ENCODE measurements around the gene SGMS1. TPM values are rescaled to one million over a fixed set of nuclear protein-coding genes. Genes with fewer than 3 reads are reported as not detected.

SGMS1 gene
- total RNA-seq, 1 donor from 2014 or later = 25.6 TPM

DNA sequence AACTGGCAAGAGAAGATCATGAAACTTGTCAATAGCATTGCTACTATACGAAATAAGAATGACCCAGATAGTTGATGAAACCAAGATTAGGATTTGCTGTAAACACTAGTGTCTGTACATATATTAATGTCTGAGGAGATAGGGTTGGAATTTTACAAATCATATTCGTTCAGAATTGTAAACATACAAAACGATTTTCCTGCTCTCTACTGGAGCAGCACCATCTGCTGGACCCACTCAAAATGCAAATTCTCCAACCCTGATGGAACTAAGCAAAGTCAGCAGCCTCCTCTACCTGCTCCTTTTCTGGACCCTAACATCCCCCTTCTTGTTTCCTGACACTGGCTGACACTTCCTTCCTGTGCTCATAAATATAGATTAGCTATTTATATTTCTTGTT is 29.4 kb upstream of the SGMS1 start:
- H3K36me3 ChIP-seq (ENCODE audit: insufficient read depth, low read length) = no peaks in the 10 kb centered on the region
- Mint-ChIP-seq H3K4me3 (ENCODE audit: unreplicated experiment) (no peak overlapping the region), H3K36me3 (ENCODE audit: low read depth, unreplicated experiment) (no peaks in the 10 kb centered on the region), H3K9me3 (ENCODE audit: unreplicated experiment) (no peaks in the 10 kb centered on the region), H3K4me1 (ENCODE audit: low read depth, unreplicated experiment) (peaks cover 6% of the 10 kb centered on the region), H3K27me3 (ENCODE audit: low read depth, unreplicated experiment) (no peaks in the 10 kb centered on the region), H3K27ac (ENCODE audit: unreplicated experiment) (no peak overlapping the region)
- no peaks in the 10 kb centered on the region for H3K4me1 ChIP-seq (ENCODE audit: insufficient read depth, low read length)
- DNase-seq (ENCODE audit: low read depth) (peak; percentile 6), FAIRE-seq (no peak)
- no peaks in the 10 kb centered on the region for H4K20me1 ChIP-seq (ENCODE audit: insufficient read depth, low read length)
- H3K79me2 ChIP-seq (ENCODE audit: insufficient read depth, low read length) = no peaks in the 10 kb centered on the region
- no peaks in the 10 kb centered on the region for H3K9me3 ChIP-seq (ENCODE audit: insufficient read depth, low read depth, low read length)
- peaks cover 6% of the 10 kb centered on the region for H3K27me3 ChIP-seq (ENCODE audit: insufficient read depth, low read length)
- no peak overlapping the region for H3K9ac ChIP-seq (ENCODE audit: low read length)
- no peak overlapping the region for H3K4me2 ChIP-seq (ENCODE audit: low read length)
- H3K4me3 ChIP-seq (ENCODE audit: insufficient read depth, low read depth, low read length) = no peak overlapping the region
- TF ChIP-seq, protein P1, sequence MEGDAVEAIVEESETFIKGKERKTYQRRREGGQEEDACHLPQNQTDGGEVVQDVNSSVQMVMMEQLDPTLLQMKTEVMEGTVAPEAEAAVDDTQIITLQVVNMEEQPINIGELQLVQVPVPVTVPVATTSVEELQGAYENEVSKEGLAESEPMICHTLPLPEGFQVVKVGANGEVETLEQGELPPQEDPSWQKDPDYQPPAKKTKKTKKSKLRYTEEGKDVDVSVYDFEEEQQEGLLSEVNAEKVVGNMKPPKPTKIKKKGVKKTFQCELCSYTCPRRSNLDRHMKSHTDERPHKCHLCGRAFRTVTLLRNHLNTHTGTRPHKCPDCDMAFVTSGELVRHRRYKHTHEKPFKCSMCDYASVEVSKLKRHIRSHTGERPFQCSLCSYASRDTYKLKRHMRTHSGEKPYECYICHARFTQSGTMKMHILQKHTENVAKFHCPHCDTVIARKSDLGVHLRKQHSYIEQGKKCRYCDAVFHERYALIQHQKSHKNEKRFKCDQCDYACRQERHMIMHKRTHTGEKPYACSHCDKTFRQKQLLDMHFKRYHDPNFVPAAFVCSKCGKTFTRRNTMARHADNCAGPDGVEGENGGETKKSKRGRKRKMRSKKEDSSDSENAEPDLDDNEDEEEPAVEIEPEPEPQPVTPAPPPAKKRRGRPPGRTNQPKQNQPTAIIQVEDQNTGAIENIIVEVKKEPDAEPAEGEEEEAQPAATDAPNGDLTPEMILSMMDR (IDR thresholded peaks at IDR 0.05; ENCODE audit: insufficient read depth, low read depth, low read length) = peak; percentile 43
- no peak for TF ChIP-seq EZH2 (IDR thresholded peaks at IDR 0.05; ENCODE audit: insufficient read depth, low read length)
- no peak overlapping the region for H2AFZ ChIP-seq (ENCODE audit: low read depth, low read length)
- H3K27ac ChIP-seq (ENCODE audit: low read depth, low read length) = no peak overlapping the region

DNA sequence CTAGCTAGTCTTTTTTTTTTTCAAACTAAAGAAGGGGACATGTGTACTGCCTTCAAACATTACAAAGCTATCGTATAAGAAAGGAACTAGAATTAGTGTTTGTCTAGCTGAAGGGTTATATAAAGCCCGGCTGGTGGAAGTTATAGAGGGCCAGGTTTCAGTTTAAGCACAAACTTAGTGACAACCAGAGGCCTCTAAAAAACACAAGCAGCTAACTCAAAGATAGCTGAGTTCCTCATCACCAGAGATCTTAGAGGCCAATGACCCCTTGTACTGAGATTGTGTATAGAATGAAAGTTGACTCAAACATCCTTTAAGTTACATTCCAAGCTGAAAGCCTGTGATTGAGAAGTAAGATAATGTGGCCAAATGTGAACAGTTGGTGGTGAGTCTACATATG is 28.1 kb upstream of the SGMS1 start:
- no peaks in the 10 kb centered on the region for H3K36me3 ChIP-seq (ENCODE audit: insufficient read depth, low read length)
- no peaks in the 10 kb centered on the region for H4K20me1 ChIP-seq (ENCODE audit: insufficient read depth, low read length)
- Mint-ChIP-seq H3K36me3 (ENCODE audit: low read depth, unreplicated experiment) (no peaks in the 10 kb centered on the region), H3K4me3 (ENCODE audit: unreplicated experiment) (no peak overlapping the region), H3K4me1 (ENCODE audit: low read depth, unreplicated experiment) (peaks cover 6% of the 10 kb centered on the region), H3K27me3 (ENCODE audit: low read depth, unreplicated experiment) (no peaks in the 10 kb centered on the region), H3K27ac (ENCODE audit: unreplicated experiment) (no peak overlapping the region), H3K9me3 (ENCODE audit: unreplicated experiment) (no peaks in the 10 kb centered on the region)
- no peak overlapping the region for H3K27ac ChIP-seq (ENCODE audit: low read depth, low read length)
- no peak overlapping the region for H3K9ac ChIP-seq (ENCODE audit: low read length)
- TF ChIP-seq, protein P1 (IDR thresholded peaks at IDR 0.05; ENCODE audit: insufficient read depth, low read depth, low read length) = no peak
- no peak for TF ChIP-seq EZH2 (IDR thresholded peaks at IDR 0.05; ENCODE audit: insufficient read depth, low read length)
- H3K4me2 ChIP-seq (ENCODE audit: low read length) = no peak overlapping the region
- no peak for FAIRE-seq
- H3K27me3 ChIP-seq (ENCODE audit: insufficient read depth, low read length) = peaks cover 6% of the 10 kb centered on the region
- H3K9me3 ChIP-seq (ENCODE audit: insufficient read depth, low read depth, low read length) = no peaks in the 10 kb centered on the region
- H3K4me1 ChIP-seq (ENCODE audit: insufficient read depth, low read length) = no peaks in the 10 kb centered on the region
- H2AFZ ChIP-seq (ENCODE audit: low read depth, low read length) = no peak overlapping the region
- no peaks in the 10 kb centered on the region for H3K79me2 ChIP-seq (ENCODE audit: insufficient read depth, low read length)
- no peak for DNase-seq (ENCODE audit: low read depth)
- H3K4me3 ChIP-seq (ENCODE audit: insufficient read depth, low read depth, low read length) = no peak overlapping the region

DNA sequence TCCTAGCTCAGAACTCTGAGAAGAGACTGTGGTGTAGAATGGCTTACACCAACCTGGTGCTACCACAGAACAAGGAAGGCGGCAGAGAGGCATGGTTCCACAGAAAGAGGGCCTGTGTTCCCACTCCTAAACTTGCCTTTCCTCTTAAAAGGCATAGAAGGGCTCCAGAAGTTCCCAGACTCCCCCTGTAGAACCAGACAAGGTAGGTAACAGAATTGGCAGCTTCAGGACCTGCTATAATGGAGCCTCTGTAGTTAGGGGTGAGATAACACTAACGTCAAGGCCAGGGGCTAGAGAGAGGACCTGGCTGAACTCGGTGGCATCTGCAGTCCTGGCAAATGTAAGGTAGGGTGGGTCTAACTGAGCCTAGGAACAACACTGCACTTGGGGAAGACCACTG is 26.7 kb upstream of the SGMS1 start:
- Mint-ChIP-seq H3K4me1 (ENCODE audit: low read depth, unreplicated experiment) (peaks cover 6% of the 10 kb centered on the region), H3K27me3 (ENCODE audit: low read depth, unreplicated experiment) (no peaks in the 10 kb centered on the region), H3K4me3 (ENCODE audit: unreplicated experiment) (no peak overlapping the region), H3K9me3 (ENCODE audit: unreplicated experiment) (no peaks in the 10 kb centered on the region), H3K27ac (ENCODE audit: unreplicated experiment) (no peak overlapping the region), H3K36me3 (ENCODE audit: low read depth, unreplicated experiment) (no peaks in the 10 kb centered on the region)
- H4K20me1 ChIP-seq (ENCODE audit: insufficient read depth, low read length) = no peaks in the 10 kb centered on the region
- H2AFZ ChIP-seq (ENCODE audit: low read depth, low read length) = no peak overlapping the region
- no peak overlapping the region for H3K4me2 ChIP-seq (ENCODE audit: low read length)
- FAIRE-seq (no peak), DNase-seq (ENCODE audit: low read depth) (no peak)
- H3K27me3 ChIP-seq (ENCODE audit: insufficient read depth, low read length) = peaks cover 6% of the 10 kb centered on the region
- TF ChIP-seq, protein P1 (IDR thresholded peaks at IDR 0.05; ENCODE audit: insufficient read depth, low read depth, low read length) = no peak
- TF ChIP-seq EZH2 (IDR thresholded peaks at IDR 0.05; ENCODE audit: insufficient read depth, low read length) = no peak
- no peaks in the 10 kb centered on the region for H3K36me3 ChIP-seq (ENCODE audit: insufficient read depth, low read length)
- no peaks in the 10 kb centered on the region for H3K4me1 ChIP-seq (ENCODE audit: insufficient read depth, low read length)
- no peaks in the 10 kb centered on the region for H3K9me3 ChIP-seq (ENCODE audit: insufficient read depth, low read depth, low read length)
- H3K9ac ChIP-seq (ENCODE audit: low read length) = no peak overlapping the region
- H3K4me3 ChIP-seq (ENCODE audit: insufficient read depth, low read depth, low read length) = no peak overlapping the region
- no peaks in the 10 kb centered on the region for H3K79me2 ChIP-seq (ENCODE audit: insufficient read depth, low read length)
- no peak overlapping the region for H3K27ac ChIP-seq (ENCODE audit: low read depth, low read length)
